HG02571 (cell line): Measurements from ENCODE around the gene PDE4C.

Experiments
- ATAC-seq: cut with Tn5 transposase; IDR thresholded peaks from one replicate; pipeline ENCODE4 v1.9.1; 2021; ENCODE audit warnings: mild to moderate bottlenecking, moderate library complexity; ENCODE audit not compliant: unreplicated experiment

The PDE4C gene

GRCh38 chr19:18202397-18202777 is 23.9 kb downstream of the PDE4C start:
- ATAC-seq, result no peak

GRCh38 chr19:18198374-18198773 is 27.9 kb downstream of the PDE4C start:
- ATAC-seq, result no peak

- ATAC-seq, result no peak
Observed at GRCh38 chr19:18197941-18198340, 28.3 kb downstream of the PDE4C start.

- no peak for ATAC-seq
Observed at GRCh38 chr19:18197306-18197705, 28.9 kb downstream of the PDE4C start.

- ATAC-seq, result no peak
Observed at GRCh38 chr19:18196511-18196845, 29.8 kb downstream of the PDE4C start.

GRCh38 chr19:18194554-18195238 is 31.5 kb downstream of the PDE4C start:
- no peak for ATAC-seq

- ATAC-seq, result no peak
Observed at GRCh38 chr19:18194181-18194530, 32.1 kb downstream of the PDE4C start.

- ATAC-seq, result peak; percentile 0
Observed at GRCh38 chr19:18193388-18194180, 32.7 kb downstream of the PDE4C start.

GRCh38 chr19:18192673-18193387 is 33.4 kb downstream of the PDE4C start, which contains the start of gene MPV17L2:
Gene MPV17L2 (plus strand): TSS chr19:18193218. CDS start chr19:18193282, 64 bp downstream.
- peak; percentile 88 for ATAC-seq

- ATAC-seq, result no peak
Observed at GRCh38 chr19:18191640-18192062, 34.6 kb downstream of the PDE4C start.

- no peak for ATAC-seq
Observed at GRCh38 chr19:18190278-18190677, 36.0 kb downstream of the PDE4C start.

- no peak for ATAC-seq
Observed at GRCh38 chr19:18185538-18185937, 40.7 kb downstream of the PDE4C start.

- ATAC-seq, result no peak
Observed at GRCh38 chr19:18183529-18183928, 42.7 kb downstream of the PDE4C start.

- ATAC-seq, result no peak
Observed at GRCh38 chr19:18179957-18180356, 46.3 kb downstream of the PDE4C start.

- ATAC-seq, result no peak
Observed at GRCh38 chr19:18176367-18177310, 49.6 kb downstream of the PDE4C start.

GRCh38 chr19:18174983-18175382 is 51.3 kb downstream of the PDE4C start:
- ATAC-seq, result no peak
